SK-N-SH (cell line): ENCODE results near the gene DNAJC13.

ENCODE experiments used
- FOXJ3 ChIP-seq: sonication (generic); formaldehyde crosslinking; IDR thresholded peaks from 2 replicates; pipeline ENCODE4 v1.5.1; 2020; ENCODE audit warnings: mild to moderate bottlenecking, missing genetic modification reagents
- FOXM1 ChIP-seq: IDR thresholded peaks from 2 replicates; pipeline ENCODE4 v1.4.0; 2012; ENCODE audit warnings: low read depth, mild to moderate bottlenecking
- NFIC ChIP-seq: IDR thresholded peaks from 2 replicates; pipeline ENCODE4 v1.4.0; 2012; ENCODE audit warnings: borderline replicate concordance
- RXRA ChIP-seq: IDR thresholded peaks from 2 replicates; pipeline ENCODE4 v1.4.0; 2012; ENCODE audit warnings: low read depth, mild to moderate bottlenecking, borderline replicate concordance
- TF ChIP-seq, protein P1 (sequence below): fragments of 200-600 bp; sonication (generic); IDR thresholded peaks from 2 replicates; pipeline ENCODE4 v1.6.1; 2017; ENCODE audit warnings: antibody characterized with exemption, mild to moderate bottlenecking, moderate library complexity
- TF ChIP-seq, protein P2 (sequence below): IDR thresholded peaks from 2 replicates; pipeline ENCODE4 v1.4.0; 2012; ENCODE audit warnings: low read depth, borderline replicate concordance
- TF ChIP-seq, protein P3 (sequence below): IDR thresholded peaks from 2 replicates; pipeline ENCODE4 v1.4.0; 2012; ENCODE audit warnings: low read depth

DNA sequence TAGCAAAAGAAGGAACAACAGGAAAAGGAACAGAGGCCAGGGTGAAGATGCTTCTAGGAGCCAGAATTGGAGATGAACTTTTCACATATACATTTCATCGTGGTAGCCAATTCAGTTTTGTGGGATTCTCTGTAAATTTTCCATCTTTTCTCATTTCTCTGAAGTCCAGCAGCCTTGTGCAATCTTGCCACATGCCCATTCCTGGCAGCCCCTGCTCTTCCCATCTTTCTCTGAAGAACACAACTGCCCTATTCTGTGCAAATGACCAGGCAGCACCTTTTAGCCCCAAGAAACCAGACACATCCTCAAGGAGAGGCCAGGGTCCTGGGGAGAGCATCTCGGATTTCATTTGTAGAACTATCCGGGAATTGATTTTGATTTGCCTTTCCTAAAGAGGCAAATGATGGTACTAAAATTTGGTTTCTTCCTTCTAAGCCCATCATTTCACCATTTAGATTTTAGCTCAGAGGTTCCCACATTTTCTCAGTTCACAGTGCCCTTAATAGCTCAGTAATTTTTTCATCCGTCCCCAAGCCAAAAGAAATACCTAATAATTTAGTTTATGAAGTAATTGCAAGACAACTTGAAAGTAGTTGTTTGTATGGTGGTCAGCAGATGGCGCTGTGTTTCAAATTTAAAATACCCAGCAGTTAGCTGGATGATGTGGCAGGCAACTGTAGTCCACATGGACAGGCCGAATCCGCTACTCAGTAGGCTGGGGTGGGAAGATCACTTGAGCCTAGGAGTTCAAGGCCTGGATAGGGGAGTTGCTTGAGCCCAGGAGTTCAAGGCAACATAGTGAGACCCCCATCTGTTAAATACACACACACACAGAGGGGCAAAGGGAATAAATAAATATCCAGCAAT, 118.5 kb downstream of the DNAJC13 start:
- no peak for TF ChIP-seq RXRA
- TF ChIP-seq, protein P1, sequence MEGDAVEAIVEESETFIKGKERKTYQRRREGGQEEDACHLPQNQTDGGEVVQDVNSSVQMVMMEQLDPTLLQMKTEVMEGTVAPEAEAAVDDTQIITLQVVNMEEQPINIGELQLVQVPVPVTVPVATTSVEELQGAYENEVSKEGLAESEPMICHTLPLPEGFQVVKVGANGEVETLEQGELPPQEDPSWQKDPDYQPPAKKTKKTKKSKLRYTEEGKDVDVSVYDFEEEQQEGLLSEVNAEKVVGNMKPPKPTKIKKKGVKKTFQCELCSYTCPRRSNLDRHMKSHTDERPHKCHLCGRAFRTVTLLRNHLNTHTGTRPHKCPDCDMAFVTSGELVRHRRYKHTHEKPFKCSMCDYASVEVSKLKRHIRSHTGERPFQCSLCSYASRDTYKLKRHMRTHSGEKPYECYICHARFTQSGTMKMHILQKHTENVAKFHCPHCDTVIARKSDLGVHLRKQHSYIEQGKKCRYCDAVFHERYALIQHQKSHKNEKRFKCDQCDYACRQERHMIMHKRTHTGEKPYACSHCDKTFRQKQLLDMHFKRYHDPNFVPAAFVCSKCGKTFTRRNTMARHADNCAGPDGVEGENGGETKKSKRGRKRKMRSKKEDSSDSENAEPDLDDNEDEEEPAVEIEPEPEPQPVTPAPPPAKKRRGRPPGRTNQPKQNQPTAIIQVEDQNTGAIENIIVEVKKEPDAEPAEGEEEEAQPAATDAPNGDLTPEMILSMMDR = peak; percentile 74
- TF ChIP-seq FOXM1 = no peak
- no peak for TF ChIP-seq NFIC
- TF ChIP-seq, protein P2, sequence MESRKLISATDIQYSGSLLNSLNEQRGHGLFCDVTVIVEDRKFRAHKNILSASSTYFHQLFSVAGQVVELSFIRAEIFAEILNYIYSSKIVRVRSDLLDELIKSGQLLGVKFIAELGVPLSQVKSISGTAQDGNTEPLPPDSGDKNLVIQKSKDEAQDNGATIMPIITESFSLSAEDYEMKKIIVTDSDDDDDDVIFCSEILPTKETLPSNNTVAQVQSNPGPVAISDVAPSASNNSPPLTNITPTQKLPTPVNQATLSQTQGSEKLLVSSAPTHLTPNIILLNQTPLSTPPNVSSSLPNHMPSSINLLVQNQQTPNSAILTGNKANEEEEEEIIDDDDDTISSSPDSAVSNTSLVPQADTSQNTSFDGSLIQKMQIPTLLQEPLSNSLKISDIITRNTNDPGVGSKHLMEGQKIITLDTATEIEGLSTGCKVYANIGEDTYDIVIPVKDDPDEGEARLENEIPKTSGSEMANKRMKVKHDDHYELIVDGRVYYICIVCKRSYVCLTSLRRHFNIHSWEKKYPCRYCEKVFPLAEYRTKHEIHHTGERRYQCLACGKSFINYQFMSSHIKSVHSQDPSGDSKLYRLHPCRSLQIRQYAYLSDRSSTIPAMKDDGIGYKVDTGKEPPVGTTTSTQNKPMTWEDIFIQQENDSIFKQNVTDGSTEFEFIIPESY = no peak
- no peak for TF ChIP-seq FOXJ3 (CRISPR knock-in tag)
- TF ChIP-seq, protein P3, sequence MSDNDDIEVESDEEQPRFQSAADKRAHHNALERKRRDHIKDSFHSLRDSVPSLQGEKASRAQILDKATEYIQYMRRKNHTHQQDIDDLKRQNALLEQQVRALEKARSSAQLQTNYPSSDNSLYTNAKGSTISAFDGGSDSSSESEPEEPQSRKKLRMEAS = peak; percentile 82
